Trophoblast cell (in vitro differentiated cells and primary cell): ENCODE results near the gene CASP3.
A peak's percentile ranks its signal among the peaks of the same experiment; 100 is the strongest.
"Not testable (repeated sequence)": the region's sequence is repeated elsewhere in the genome, so short reads cannot be mapped to it uniquely, and the experiment has no call there.

Source experiments
- DNase-seq, 2 donors: peaks; one replicate each; pipeline ENCODE4 v3.0.0-alpha.2; 2016
- H2AFZ ChIP-seq: 2 replicates; pipeline ENCODE4 v1.6.1; 2013; ENCODE audit warnings: low read length, moderate library complexity, mild to moderate bottlenecking; ENCODE audit not compliant: insufficient read depth, poor library complexity
- H2AK5ac ChIP-seq: 2 replicates; pipeline ENCODE4 v1.6.1; 2013; ENCODE audit warnings: mild to moderate bottlenecking, low read length
- H2BK120ac ChIP-seq: 2 replicates; pipeline ENCODE4 v1.6.1; 2013; ENCODE audit warnings: low read length, mild to moderate bottlenecking, moderate library complexity; ENCODE audit not compliant: insufficient read depth, poor library complexity
- H2BK12ac ChIP-seq: 2 replicates; pipeline ENCODE4 v1.6.1; 2013; ENCODE audit warnings: mild to moderate bottlenecking, low read length, moderate library complexity
- H2BK5ac ChIP-seq: 2 replicates; pipeline ENCODE4 v1.6.1; 2013; ENCODE audit warnings: low read length, low read depth, moderate library complexity, mild to moderate bottlenecking; ENCODE audit not compliant: poor library complexity
- H3K14ac ChIP-seq: 2 replicates; pipeline ENCODE4 v1.6.1; 2013; ENCODE audit warnings: mild to moderate bottlenecking, low read length
- H3K18ac ChIP-seq: 2 replicates; pipeline ENCODE4 v1.6.1; 2013; ENCODE audit warnings: mild to moderate bottlenecking, low read length
- H3K23ac ChIP-seq: 2 replicates; pipeline ENCODE4 v1.6.1; 2013; ENCODE audit warnings: low read length
- H3K27ac ChIP-seq: 2 replicates; pipeline ENCODE4 v1.5.1; 2013; ENCODE audit warnings: low read depth, mild to moderate bottlenecking, inconsistent platforms, low read length, moderate library complexity
- H3K27me3 ChIP-seq: 2 replicates; pipeline ENCODE4 v1.6.1; 2013; ENCODE audit warnings: inconsistent platforms, mild to moderate bottlenecking, low read length, moderate library complexity; ENCODE audit not compliant: insufficient read depth
- H3K36me3 ChIP-seq, 2 experiments: 1 replicate in 1 of 2; 2 replicates in 1 of 2; pipeline ENCODE4 v1.6.1; 2013; ENCODE audit warnings: low read length in 2 of 2, mild to moderate bottlenecking in 2 of 2, moderate library complexity in 1 of 2; ENCODE audit not compliant: insufficient read depth in 2 of 2, control insufficient read depth in 1 of 2
- H3K4ac ChIP-seq: 2 replicates; pipeline ENCODE4 v1.6.1; 2013; ENCODE audit warnings: low read depth, mild to moderate bottlenecking, low read length, moderate library complexity
- H3K4me1 ChIP-seq, 2 experiments: 1 replicate in 1 of 2; 2 replicates in 1 of 2; pipeline ENCODE4 v1.6.1; 2013; ENCODE audit warnings: low read length in 2 of 2, mild to moderate bottlenecking in 2 of 2, moderate library complexity in 1 of 2; ENCODE audit not compliant: insufficient read depth in 2 of 2, control insufficient read depth in 1 of 2
- H3K4me2 ChIP-seq: 2 replicates; pipeline ENCODE4 v1.6.1; 2013; ENCODE audit warnings: inconsistent platforms, mild to moderate bottlenecking, low read length, moderate library complexity
- H3K4me3 ChIP-seq: 2 replicates; pipeline ENCODE4 v1.5.1; 2013; ENCODE audit warnings: mild to moderate bottlenecking, low read depth, low read length, inconsistent platforms
- H3K79me1 ChIP-seq: one replicate; pipeline ENCODE4 v1.6.1; 2013; ENCODE audit warnings: low read length
- H3K79me2 ChIP-seq: 2 replicates; pipeline ENCODE4 v1.6.1; 2013; ENCODE audit warnings: low read length, mild to moderate bottlenecking; ENCODE audit not compliant: control insufficient read depth, insufficient read depth, poor library complexity
- H3K9ac ChIP-seq: 2 replicates; pipeline ENCODE4 v1.6.1; 2013; ENCODE audit warnings: mild to moderate bottlenecking, low read length
- H3K9me3 ChIP-seq: 2 replicates; pipeline ENCODE4 v1.6.1; 2013; ENCODE audit warnings: low read depth, mild to moderate bottlenecking, control low read depth, inconsistent platforms, low read length; ENCODE audit not compliant: insufficient read depth
- H4K12ac ChIP-seq: 2 replicates; pipeline ENCODE4 v1.6.1; 2013; ENCODE audit warnings: low read depth, mild to moderate bottlenecking, low read length, moderate library complexity
- H4K8ac ChIP-seq: 2 replicates; pipeline ENCODE4 v1.6.1; 2013; ENCODE audit warnings: low read depth, mild to moderate bottlenecking, low read length, moderate library complexity
- H4K91ac ChIP-seq: one replicate; pipeline ENCODE4 v1.6.1; 2013; ENCODE audit warnings: low read depth, mild to moderate bottlenecking, low read length, moderate library complexity
- WGBS: extraction: QIAGEN DNeasy Blood & Tissue Kit; methylation state at CpG from one replicate; pipeline ENCODE4 v1.1.7; 2013; ENCODE audit warnings: missing lambda C conversion rate; ENCODE audit not compliant: insufficient read length, insufficient coverage; ENCODE audit errors: extremely low coverage; 5-methylcytosine and 5-hydroxymethylcytosine counted together

The CASP3 gene

DNA sequence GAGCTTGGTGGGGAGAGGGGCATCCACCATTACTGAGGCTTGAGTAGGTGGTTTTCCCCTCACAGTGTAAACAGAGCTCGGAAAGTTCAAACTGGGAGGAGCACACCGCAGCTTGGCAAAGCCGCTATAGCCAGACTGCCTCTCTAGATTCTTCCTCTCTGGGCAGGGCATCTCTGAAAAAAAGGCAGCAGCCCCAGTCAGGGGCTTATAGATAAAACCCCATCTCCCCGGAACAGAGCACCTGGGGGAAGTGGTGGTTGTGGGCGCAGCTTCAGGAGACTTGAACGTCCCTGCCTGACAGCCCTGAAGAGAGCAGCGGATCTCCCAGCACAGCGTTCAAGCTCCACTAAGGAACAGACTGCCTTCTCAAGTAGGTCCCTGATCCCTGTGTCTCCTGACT, 48.3 kb downstream of the CASP3 start:
- WGBS, result no CpG with 5 or more reads among the region's 8 CpGs
- not testable (repeated sequence) for H2AK5ac ChIP-seq, H3K14ac ChIP-seq, H3K4me3 ChIP-seq, H3K79me1 ChIP-seq, DNase-seq, H3K9ac ChIP-seq, H4K8ac ChIP-seq, H3K27me3 ChIP-seq, H4K91ac ChIP-seq, H3K18ac ChIP-seq, H3K4me1 ChIP-seq, H3K9me3 ChIP-seq, H3K23ac ChIP-seq, H2BK12ac ChIP-seq, H2AFZ ChIP-seq, H2BK5ac ChIP-seq, H3K27ac ChIP-seq, H3K4me2 ChIP-seq, H2BK120ac ChIP-seq, H3K36me3 ChIP-seq, H3K79me2 ChIP-seq, H4K12ac ChIP-seq, H3K4ac ChIP-seq

DNA sequence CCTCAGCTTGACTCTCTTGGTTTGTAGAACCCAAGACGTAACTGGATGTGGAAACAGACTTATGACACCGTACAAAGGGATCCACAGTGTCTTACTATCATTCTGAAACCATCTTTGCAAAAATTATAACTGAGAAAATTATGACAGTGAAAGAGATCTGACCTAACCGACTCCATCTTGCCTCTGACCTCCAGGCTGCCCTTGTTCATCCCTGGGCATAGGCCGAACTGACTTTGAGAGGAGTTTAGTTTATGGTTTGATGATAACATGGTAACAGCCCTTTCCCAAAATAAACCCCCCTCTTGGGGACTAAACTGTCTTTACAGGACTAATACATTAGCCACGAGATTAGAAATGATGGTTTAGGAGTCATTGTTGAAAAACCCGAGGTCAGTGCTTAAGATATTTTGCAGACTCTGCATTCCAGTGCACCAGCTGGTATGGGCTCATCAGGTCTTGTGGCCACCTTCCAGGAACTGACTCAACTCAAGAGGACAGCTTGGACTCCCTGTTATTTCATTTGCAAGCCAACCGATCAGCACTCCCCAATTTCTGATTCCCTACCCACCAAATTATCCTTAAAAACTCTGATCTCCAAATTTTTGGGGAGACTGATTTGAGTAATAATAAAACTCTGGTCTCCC, 49.6 kb downstream of the CASP3 start:
- Histone ChIP-seq H3K4me2 (no peak overlapping the region), H4K91ac (no peak overlapping the region), H3K9me3 (peaks cover 2% of the 10 kb centered on the region), H3K36me3 (no peaks in the 10 kb centered on the region), H3K23ac (no peak overlapping the region), H4K8ac (no peak overlapping the region), H3K4ac (no peak overlapping the region), H2BK12ac (no peak overlapping the region), H2BK5ac (no peak overlapping the region), H3K79me2 (no peaks in the 10 kb centered on the region), H3K18ac (no peak overlapping the region), H2BK120ac (no peak overlapping the region), H3K4me1 (peaks cover 0 to 10% of the 10 kb centered on the region in 2 experiments), H4K12ac (no peak overlapping the region), H3K4me3 (no peak overlapping the region), H3K27ac (no peak overlapping the region), H3K27me3 (no peaks in the 10 kb centered on the region), H3K9ac (no peak overlapping the region), H2AK5ac (no peak overlapping the region), H2AFZ (no peak overlapping the region), H3K14ac (no peak overlapping the region), H3K79me1 (no peaks in the 10 kb centered on the region)
- no peak for DNase-seq
- no CpG with 5 or more reads among the region's 7 CpGs for WGBS

DNA sequence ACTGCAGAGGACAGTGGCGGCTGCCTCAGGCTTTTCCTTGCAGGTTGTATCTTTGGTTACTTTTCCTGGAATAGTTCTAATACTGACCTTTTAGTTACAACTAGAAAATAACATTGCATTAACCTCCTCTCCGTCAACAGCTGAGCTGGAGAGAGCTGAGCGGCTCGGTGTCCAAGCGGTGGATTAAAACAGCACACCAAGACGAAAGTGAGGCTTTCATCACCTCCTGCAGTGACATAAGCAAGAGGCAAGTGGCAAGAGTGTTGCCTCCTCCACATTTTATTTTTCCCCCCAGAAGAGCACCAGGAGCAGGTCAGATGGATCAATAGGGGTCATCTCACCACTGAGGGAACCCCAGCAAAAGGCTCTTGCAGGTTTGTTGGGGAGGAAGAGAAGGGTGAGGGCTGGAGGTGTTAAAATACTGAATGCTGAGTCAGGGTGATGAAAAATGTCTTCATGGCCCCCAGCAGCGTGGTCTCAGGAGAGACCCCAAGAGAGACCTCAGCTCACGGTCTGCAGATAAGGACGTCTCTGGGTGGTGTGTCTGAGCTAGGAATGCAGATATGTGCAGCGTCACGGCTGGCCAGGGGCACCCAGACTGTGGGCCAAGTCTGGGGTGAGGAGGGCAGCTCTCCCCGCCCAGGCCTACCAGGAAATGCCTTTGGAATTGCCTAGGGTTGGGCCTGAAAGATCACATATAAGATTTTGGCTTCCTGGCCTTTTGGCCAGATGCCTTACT, 50.3 kb downstream of the CASP3 start:
- WGBS, result no CpG with 5 or more reads among the region's 12 CpGs
- no peak overlapping the region for H3K23ac ChIP-seq
- H3K4me3 ChIP-seq, result no peak overlapping the region
- H4K8ac ChIP-seq, result no peak overlapping the region
- H3K27ac ChIP-seq, result no peak overlapping the region
- no peaks in the 10 kb centered on the region for H3K27me3 ChIP-seq
- no peaks in the 10 kb centered on the region for H3K36me3 ChIP-seq
- H3K9me3 ChIP-seq, result no peaks in the 10 kb centered on the region
- no peak for DNase-seq
- H3K4ac ChIP-seq, result no peak overlapping the region
- H2BK120ac ChIP-seq, result no peak overlapping the region
- H3K79me2 ChIP-seq, result no peaks in the 10 kb centered on the region
- H3K79me1 ChIP-seq, result no peaks in the 10 kb centered on the region
- no peak overlapping the region for H3K18ac ChIP-seq
- H2BK12ac ChIP-seq, result no peak overlapping the region
- no peak overlapping the region for H4K12ac ChIP-seq
- no peak overlapping the region for H2AK5ac ChIP-seq
- no peak overlapping the region for H2BK5ac ChIP-seq
- no peak overlapping the region for H3K9ac ChIP-seq
- no peak overlapping the region for H4K91ac ChIP-seq
- H2AFZ ChIP-seq, result no peak overlapping the region
- no peak overlapping the region for H3K14ac ChIP-seq
- peaks cover 0 to 10% of the 10 kb centered on the region in 2 experiments for H3K4me1 ChIP-seq
- no peak overlapping the region for H3K4me2 ChIP-seq

DNA sequence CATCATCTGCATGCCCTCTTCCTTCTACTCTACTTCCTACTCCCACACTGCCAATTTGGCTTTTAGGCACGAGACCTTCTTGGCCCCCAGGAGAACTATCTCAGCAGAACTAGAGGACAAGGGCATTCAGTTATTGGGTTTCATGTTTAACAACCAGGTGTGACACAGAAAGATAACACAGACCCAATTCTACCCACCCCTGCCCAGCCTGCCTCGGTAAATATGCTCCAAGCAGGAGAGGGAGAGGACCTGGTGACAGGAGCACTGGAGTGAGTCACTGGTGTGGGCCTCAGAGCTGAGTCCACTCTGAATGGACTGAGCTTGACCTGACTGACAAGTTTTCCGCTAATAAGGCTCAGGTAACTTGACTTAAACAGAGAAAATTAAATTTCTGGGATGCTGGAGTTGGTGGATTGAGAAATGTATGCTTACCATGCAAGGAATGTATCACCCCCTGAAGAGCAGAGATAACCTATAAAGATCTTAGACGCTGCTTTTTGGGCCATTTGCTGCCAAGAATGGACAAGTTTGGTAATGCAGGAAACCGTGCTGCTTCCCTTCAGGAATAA, 52.5 kb downstream of the CASP3 start:
- Histone ChIP-seq H3K4me2 (no peak overlapping the region), H3K4ac (no peak overlapping the region), H2AK5ac (no peak overlapping the region), H3K9ac (no peak overlapping the region), H3K4me1 (peaks cover 0 to 10% of the 10 kb centered on the region in 2 experiments), H3K9me3 (no peaks in the 10 kb centered on the region), H2BK120ac (no peak overlapping the region), H4K12ac (no peak overlapping the region), H2BK5ac (no peak overlapping the region), H3K18ac (no peak overlapping the region), H3K27me3 (no peaks in the 10 kb centered on the region), H4K91ac (no peak overlapping the region), H3K14ac (no peak overlapping the region), H2AFZ (no peak overlapping the region), H3K4me3 (no peak overlapping the region), H3K79me1 (no peaks in the 10 kb centered on the region), H3K27ac (no peak overlapping the region), H3K23ac (no peak overlapping the region), H2BK12ac (no peak overlapping the region), H4K8ac (no peak overlapping the region), H3K79me2 (no peaks in the 10 kb centered on the region), H3K36me3 (no peaks in the 10 kb centered on the region)
- WGBS, result no CpG with 5 or more reads among the region's 5 CpGs
- DNase-seq, result peak; percentile 11 to 50
